Caco-2 (cell line): ENCODE results near the gene VPS13D. TPM values are rescaled to one million over a fixed set of nuclear protein-coding genes. Genes with fewer than 3 reads are reported as not detected.

ENCODE experiments used
- BruUV-seq: library from RNA; stranded (reverse); fragments of 400-500 nt; replicated peaks from 2 replicates; lab custom pipeline; 2021; lab: Mats Ljungman, UMichigan
- CTCF ChIA-PET: fragments of 300-600 bp; sonication (Branson Sonifier 250); formaldehyde crosslinking; loops from one replicate; lab custom pipeline; 2022; ENCODE audit warnings: antibody characterized with exemption; lab: Charles Lee
- POLR2A ChIA-PET: fragments of 300-600 bp; sonication (Branson Sonifier 250); formaldehyde crosslinking; loops from one replicate; lab custom pipeline; 2022; ENCODE audit warnings: antibody characterized with exemption; lab: Charles Lee
- DNase-seq, 2 experiments: peaks; one replicate each; pipeline versions ENCODE4 v3.0.0 to v3.0.0-alpha.2; 2020 to 2022
- H3K27me3 ChIP-seq: replicated peaks from 2 replicates; pipeline ENCODE4 v1.6.0; 2011; ENCODE audit warnings: low read length; ENCODE audit not compliant: control insufficient read depth, insufficient read depth
- H3K36me3 ChIP-seq: 2 replicates; pipeline ENCODE4 v1.5.1; 2011; ENCODE audit warnings: low read length; ENCODE audit not compliant: control insufficient read depth, insufficient read depth
- H3K4me1 ChIP-seq: fragments of 250-450 bp; sonication (Bioruptor Pico); 2 replicates; pipeline ENCODE4 v1.5.1; 2020; ENCODE audit warnings: mild to moderate bottlenecking
- H3K4me3 ChIP-seq: 2 replicates; pipeline ENCODE4 v1.5.1; 2011; ENCODE audit warnings: low read depth, mild to moderate bottlenecking, control low read depth, low read length
- H3K9me3 ChIP-seq: fragments of 250-450 bp; sonication (Bioruptor Pico); 2 replicates; pipeline ENCODE4 v1.5.1; 2020; ENCODE audit warnings: mild to moderate bottlenecking, moderate library complexity
- H3K27ac Mint-ChIP-seq: one replicate; pipeline ENCODE4 v1.8.0; 2022; ENCODE audit warnings: mixed read lengths; ENCODE audit not compliant: unreplicated experiment
- H3K27me3 Mint-ChIP-seq: one replicate; pipeline ENCODE4 v1.8.0; 2022; ENCODE audit warnings: mixed read lengths; ENCODE audit not compliant: insufficient read depth, unreplicated experiment
- H3K36me3 Mint-ChIP-seq: one replicate; pipeline ENCODE4 v1.8.0; 2022; ENCODE audit warnings: mild to moderate bottlenecking, mixed read lengths; ENCODE audit not compliant: insufficient read depth, unreplicated experiment
- H3K4me1 Mint-ChIP-seq: one replicate; pipeline ENCODE4 v1.8.0; 2022; ENCODE audit warnings: low read depth, mixed read lengths; ENCODE audit not compliant: unreplicated experiment
- H3K4me3 Mint-ChIP-seq: one replicate; pipeline ENCODE4 v1.8.0; 2022; ENCODE audit warnings: mild to moderate bottlenecking, moderate library complexity, mixed read lengths; ENCODE audit not compliant: unreplicated experiment
- H3K9me3 Mint-ChIP-seq: one replicate; pipeline ENCODE4 v1.8.0; 2022; ENCODE audit warnings: mixed read lengths; ENCODE audit not compliant: unreplicated experiment
- intact Hi-C: fragments of 100-400 bp; cut with micrococcal nuclease; formaldehyde crosslinking; loops from one replicate; pipeline ENCODE4 v1.10.0; 2022; ENCODE audit not compliant: unreplicated experiment
- total RNA-seq: library from RNA; stranded (reverse); gene quantifications from 2 replicates; pipeline ENCODE4 v1.2.3, GENCODE V29; 2022
- TF ChIP-seq, protein P1 (sequence below), 2 experiments: fragments of 200-600 bp in 1 of 2; IDR thresholded peaks; 1 replicate in 1 of 2; 2 replicates in 1 of 2; pipeline versions ENCODE4 v1.5.1 to v1.8.0; 2011 to 2022; ENCODE audit warnings: antibody characterized with exemption in 1 of 2, control low read depth in 1 of 2, inconsistent platforms in 1 of 2, low read depth in 1 of 2, low read length in 1 of 2, mild to moderate bottlenecking in 1 of 2, moderate library complexity in 1 of 2; ENCODE audit not compliant: insufficient read depth in 1 of 2, severe bottlenecking in 1 of 2, unreplicated experiment in 1 of 2

The VPS13D gene
- total RNA-seq, 1 experiment from 2014 or later, result 25.6 TPM

DNA sequence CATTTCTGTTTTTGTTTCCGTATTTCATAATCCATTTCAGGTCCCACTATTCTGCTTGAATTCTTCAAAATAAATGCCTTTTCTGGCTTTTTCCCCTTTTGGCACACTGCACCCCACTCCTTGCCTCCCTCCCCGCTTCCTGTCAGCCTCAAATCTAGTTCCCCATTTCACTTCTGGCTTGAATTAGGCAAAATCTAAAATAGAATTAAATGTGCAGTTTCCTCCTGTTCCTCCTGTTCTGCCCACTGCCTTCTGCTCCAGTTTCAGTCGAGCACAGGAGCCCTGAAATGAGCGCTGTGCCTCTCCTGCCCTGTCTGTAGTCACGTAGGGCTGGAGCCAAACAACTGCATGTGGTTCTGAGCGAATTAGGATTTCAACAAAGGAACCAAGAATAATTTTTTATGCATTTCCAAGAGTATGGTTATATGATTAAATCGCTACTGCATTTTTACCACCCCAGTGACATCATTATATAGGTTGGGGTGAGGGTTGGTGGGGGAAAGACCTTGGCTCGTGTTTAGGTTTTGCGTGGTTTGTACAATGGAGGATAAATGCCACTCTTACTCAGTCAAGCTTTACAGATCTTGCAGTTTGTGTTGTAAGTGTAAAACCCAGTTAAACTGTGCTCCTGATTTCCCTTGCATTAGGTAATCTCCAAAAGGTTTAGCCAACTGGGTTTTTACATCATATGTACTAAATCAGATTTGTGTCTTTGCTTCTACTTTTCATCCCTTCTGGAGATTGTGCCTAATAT lies 114.9 kb downstream of the VPS13D start:
- H3K4me1 ChIP-seq, result peaks cover 10% of the 10 kb centered on the region
- POLR2A ChIA-PET, result no interaction called here
- no peak overlapping the region for H3K27ac Mint-ChIP-seq

DNA sequence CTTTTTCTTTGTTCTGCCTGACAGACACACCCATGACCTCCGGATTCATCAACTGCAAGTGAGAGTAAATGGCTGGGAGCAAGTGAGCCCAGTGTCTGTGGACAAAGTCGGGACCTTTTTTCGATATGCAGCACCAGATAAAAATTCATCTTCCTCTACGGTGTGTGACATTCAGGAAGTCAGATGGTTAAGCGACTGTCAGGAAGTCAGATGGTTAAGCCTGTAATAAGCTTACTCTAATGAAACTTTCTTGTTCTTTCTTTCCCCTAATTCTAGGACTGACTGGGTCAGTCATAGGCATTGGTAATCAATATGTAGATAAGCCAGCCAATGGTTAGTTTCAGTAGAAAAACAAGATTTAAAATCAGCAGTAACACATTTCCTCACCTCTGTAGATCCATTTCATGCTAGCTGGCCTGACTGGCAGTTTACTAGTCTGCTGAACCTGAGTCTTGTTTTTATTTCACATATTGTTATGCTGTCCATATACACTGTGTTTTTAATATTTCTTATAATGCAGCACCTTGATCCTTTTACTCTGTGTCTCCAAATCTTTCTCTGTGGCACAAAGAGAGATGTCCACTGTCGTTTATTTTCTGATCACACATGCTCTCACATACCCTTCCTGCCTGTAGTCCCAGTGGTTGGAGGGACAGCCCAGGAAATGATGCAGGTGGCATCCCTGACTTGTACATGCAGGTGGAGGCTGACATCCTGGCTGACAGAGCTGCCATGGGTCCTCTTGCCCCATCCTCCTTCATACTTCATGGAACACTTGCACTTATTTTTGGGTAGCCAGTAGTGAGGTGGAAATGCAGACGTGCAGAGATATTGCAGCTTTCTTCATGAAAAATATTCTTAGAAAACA lies 115.8 kb downstream of the VPS13D start:
- Mint-ChIP-seq H3K4me3 (no peak overlapping the region), H3K27me3 (no peaks in the 10 kb centered on the region), H3K9me3 (no peaks in the 10 kb centered on the region), H3K36me3 (peaks cover 32% of the 10 kb centered on the region), H3K4me1 (peaks cover 7% of the 10 kb centered on the region), H3K27ac (no peak overlapping the region)
- TF ChIP-seq, protein P1, sequence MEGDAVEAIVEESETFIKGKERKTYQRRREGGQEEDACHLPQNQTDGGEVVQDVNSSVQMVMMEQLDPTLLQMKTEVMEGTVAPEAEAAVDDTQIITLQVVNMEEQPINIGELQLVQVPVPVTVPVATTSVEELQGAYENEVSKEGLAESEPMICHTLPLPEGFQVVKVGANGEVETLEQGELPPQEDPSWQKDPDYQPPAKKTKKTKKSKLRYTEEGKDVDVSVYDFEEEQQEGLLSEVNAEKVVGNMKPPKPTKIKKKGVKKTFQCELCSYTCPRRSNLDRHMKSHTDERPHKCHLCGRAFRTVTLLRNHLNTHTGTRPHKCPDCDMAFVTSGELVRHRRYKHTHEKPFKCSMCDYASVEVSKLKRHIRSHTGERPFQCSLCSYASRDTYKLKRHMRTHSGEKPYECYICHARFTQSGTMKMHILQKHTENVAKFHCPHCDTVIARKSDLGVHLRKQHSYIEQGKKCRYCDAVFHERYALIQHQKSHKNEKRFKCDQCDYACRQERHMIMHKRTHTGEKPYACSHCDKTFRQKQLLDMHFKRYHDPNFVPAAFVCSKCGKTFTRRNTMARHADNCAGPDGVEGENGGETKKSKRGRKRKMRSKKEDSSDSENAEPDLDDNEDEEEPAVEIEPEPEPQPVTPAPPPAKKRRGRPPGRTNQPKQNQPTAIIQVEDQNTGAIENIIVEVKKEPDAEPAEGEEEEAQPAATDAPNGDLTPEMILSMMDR (IDR thresholded peaks at IDR 0.05; ENCODE audit: insufficient read depth in 1 of 2, low read depth in 1 of 2, low read length in 1 of 2, severe bottlenecking in 1 of 2, unreplicated experiment in 1 of 2), result no peak
- no peaks in the 10 kb centered on the region for H3K27me3 ChIP-seq
- H3K4me1 ChIP-seq, result peaks cover 10% of the 10 kb centered on the region
- no peak overlapping the region for H3K4me3 ChIP-seq
- ChIA-PET CTCF (no interaction called here), POLR2A (no interaction called here)
- intact Hi-C loops, result no loop called here
- BruUV-seq, result no TSS peak
- H3K36me3 ChIP-seq, result no peaks in the 10 kb centered on the region; the same call in none of the 2 replicates
- no peak for DNase-seq
- no peaks in the 10 kb centered on the region for H3K9me3 ChIP-seq

More for the DNA sequence above, 114.9 kb downstream of the VPS13D start:
- no TSS peak for BruUV-seq
- DNase-seq, result no peak
- Histone ChIP-seq H3K9me3 (no peaks in the 10 kb centered on the region), H3K27me3 (no peaks in the 10 kb centered on the region), H3K36me3 (no peaks in the 10 kb centered on the region; the same call in none of the 2 replicates), H3K4me3 (no peak overlapping the region)
- H3K4me3 Mint-ChIP-seq, result no peak overlapping the region
- no peaks in the 10 kb centered on the region for H3K27me3 Mint-ChIP-seq
- TF ChIP-seq, protein P1 (IDR thresholded peaks at IDR 0.05; ENCODE audit: insufficient read depth in 1 of 2, low read depth in 1 of 2, low read length in 1 of 2, severe bottlenecking in 1 of 2, unreplicated experiment in 1 of 2), result no peak
- intact Hi-C loops, result no loop called here
- H3K36me3 Mint-ChIP-seq, result peaks cover 26% of the 10 kb centered on the region
- H3K9me3 Mint-ChIP-seq, result no peaks in the 10 kb centered on the region
- peaks cover 7% of the 10 kb centered on the region for H3K4me1 Mint-ChIP-seq
- CTCF ChIA-PET, result no interaction called here

DNA sequence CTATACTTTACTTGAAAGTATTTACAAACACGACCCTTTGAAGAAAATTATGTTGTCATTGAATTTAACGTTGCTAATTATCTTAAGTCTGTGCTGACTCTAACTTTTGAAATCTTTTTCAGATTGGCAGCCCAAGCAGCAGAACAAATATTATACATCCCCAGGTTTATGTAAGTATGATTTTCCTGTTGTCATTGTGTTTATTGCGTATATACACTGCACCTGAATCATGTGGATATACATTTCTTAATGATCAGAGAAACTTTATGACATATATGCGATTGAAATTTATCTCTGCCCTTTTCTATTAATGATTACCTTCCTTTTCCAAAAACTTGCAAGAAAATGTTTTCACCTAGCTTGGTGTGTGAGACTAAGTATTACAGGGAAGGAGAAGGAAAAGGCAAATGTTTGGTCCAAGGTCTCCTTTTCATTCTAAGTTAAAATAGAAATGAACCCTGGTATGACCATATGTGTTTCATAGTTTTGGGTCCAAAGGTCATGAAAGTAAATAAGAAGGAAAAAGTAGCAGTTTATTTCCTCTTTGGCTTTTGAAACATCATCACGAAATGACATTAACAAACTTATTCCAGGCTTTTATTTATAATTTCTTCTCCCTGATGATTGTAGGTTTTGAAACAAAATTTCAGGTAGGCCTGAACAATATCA lies 116.8 kb downstream of the VPS13D start:
- Histone ChIP-seq H3K27me3 (no peaks in the 10 kb centered on the region), H3K4me3 (no peak overlapping the region), H3K4me1 (peaks cover 10% of the 10 kb centered on the region), H3K9me3 (no peaks in the 10 kb centered on the region), H3K36me3 (no peaks in the 10 kb centered on the region; the same call in none of the 2 replicates)
- POLR2A ChIA-PET, result no interaction called here
- H3K36me3 Mint-ChIP-seq, result peaks cover 35% of the 10 kb centered on the region
- intact Hi-C loops, result no loop called here
- peaks cover 7% of the 10 kb centered on the region for H3K4me1 Mint-ChIP-seq
- no peaks in the 10 kb centered on the region for H3K9me3 Mint-ChIP-seq
- CTCF ChIA-PET, result no interaction called here
- no peak overlapping the region for H3K27ac Mint-ChIP-seq
- no peak for DNase-seq
- TF ChIP-seq, protein P1 (IDR thresholded peaks at IDR 0.05; ENCODE audit: insufficient read depth in 1 of 2, low read depth in 1 of 2, low read length in 1 of 2, severe bottlenecking in 1 of 2, unreplicated experiment in 1 of 2), result no peak
- H3K27me3 Mint-ChIP-seq, result no peaks in the 10 kb centered on the region
- H3K4me3 Mint-ChIP-seq, result no peak overlapping the region
- no TSS peak for BruUV-seq
